ENCODE measurements around the gene EPHB2.

DNA sequence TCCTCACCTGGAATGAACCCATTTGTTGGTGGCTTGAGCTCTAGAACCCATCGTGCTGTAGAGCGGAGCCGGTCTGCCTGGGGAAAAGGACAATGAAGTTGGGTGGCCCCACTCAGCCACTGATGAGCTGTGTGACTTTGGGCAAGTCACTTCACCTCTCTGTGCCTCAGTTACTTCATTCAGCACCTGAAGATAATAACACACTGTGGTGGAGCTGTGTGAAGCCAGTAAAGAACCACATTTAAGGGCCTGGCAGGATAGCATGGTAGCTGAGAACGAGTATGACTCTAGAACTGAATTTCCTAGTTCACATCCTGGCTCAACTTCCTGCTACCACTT lies 37.1 kb downstream of the EPHB2 start:
- TF ChIP-seq TAF1 (IDR thresholded peaks at IDR 0.05; ENCODE audit: low read depth) (no peak), YY1 (IDR thresholded peaks at IDR 0.05; ENCODE audit: low read depth) (no peak), EP300 (IDR thresholded peaks at IDR 0.05; ENCODE audit: borderline replicate concordance) (no peak), RAD21 (IDR thresholded peaks at IDR 0.05; ENCODE audit: low read depth) (no peak), NFIC (IDR thresholded peaks at IDR 0.05) (no peak), MAX (IDR thresholded peaks at IDR 0.05) (no peak), REST (IDR thresholded peaks at IDR 0.05; ENCODE audit: low read depth) (no peak)

All from Ishikawa (cell line).